Measurements from ENCODE around the gene KLK5.
"Not testable (repeated sequence)": the region's sequence is repeated elsewhere in the genome, so short reads cannot be mapped to it uniquely, and the experiment has no call there.

KLK5 gene, protein sequence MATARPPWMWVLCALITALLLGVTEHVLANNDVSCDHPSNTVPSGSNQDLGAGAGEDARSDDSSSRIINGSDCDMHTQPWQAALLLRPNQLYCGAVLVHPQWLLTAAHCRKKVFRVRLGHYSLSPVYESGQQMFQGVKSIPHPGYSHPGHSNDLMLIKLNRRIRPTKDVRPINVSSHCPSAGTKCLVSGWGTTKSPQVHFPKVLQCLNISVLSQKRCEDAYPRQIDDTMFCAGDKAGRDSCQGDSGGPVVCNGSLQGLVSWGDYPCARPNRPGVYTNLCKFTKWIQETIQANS

DNA sequence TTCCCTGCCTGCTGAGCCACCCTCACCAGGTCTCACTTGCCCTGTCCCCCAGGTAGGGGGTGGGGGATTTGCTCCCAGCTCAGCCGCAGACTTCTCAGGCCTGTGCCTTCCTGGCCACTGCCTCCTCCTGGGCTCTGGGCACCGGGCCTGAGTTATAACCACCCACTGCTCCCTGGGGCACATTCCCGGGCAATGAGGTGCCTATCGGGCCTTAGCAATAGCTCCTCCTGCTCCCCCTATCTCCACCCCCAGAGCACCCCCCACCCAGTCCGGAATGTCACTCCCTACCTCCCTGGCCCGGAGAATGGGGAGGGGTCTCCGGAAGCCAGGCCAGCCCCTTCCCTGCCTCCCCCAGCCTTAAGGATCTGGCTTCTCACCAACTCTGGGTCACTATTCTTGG lies at the start of gene KLK5:
KLK5 (minus strand) TSS at position 129 of the 400 bp plus-strand sequence. CDS start 381 bp downstream, outside the sequence.
- in situ Hi-C loops (cut with MboI; ENCODE audit: low sequenced_read_pairs), result no loop called here

DNA sequence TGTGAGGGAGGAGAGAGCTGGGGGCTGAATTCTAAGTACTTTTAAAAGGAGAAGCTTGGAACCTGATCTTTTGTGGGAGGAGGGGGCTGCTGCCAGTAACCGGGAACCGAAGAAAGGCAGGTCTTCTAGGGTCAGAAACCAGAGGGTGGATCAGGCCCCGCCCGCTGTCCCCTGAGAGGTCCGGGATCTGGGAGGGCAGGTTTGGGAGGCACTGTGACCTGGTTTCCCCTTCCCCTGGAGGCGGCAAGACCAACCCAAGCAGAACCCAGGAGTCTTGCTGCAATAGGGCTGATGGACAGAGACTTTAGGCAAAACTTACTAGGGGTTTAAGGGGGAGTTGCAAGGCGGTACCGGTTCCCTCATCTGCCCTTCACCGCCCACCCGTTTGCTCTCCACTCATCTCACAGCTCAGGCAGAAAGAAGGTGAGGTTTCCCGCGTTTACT lies 49.3 kb upstream of the KLK5 start:
- in situ Hi-C loops (cut with MboI; ENCODE audit: low sequenced_read_pairs), result no loop called here

DNA sequence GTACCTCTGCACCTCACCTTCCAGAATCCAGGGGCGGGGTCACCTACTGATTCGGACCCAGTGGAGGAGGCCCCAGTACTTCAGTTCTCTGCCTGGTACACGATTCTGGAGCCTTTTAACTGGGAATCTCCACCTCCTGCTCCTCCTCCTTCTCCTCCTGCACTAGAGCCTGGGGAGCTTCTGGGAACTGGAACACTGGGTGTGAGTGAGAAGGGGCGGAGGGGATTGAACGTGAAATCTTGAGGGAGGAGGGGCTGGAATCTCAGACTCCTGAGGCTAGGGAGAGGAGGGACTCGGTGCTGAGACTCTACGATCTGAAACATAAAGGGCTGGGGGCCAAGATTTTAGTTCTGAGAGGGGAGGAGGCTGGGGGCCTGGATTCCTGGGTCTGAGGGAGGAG lies 48.7 kb upstream of the KLK5 start, which contains the start of gene KLK8:
KLK8 (minus strand) TSS at position 90 of the 400 bp plus-strand sequence. CDS start 437 bp downstream, outside the sequence.
- in situ Hi-C loops (cut with MboI; ENCODE audit: low sequenced_read_pairs), result no loop called here

DNA sequence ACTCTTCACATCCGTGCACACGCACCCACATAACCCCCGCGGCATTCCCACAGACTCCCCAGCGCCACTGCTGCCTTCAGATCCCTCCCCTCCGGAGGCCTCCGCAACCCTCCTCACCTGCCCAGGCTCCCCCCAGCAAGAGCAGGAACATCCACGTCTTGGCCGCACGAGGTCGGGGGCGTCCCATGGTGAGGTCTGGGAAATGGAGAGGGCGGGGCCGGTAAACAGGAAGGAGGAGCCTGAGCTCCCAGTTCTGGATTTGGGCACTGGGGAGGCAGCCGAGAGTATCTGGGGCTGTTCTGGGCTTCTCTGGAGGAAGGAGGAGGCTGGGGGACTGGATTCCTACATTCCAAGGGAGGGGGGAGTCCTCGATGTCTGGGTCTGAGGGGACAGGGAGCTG lies 48.1 kb upstream of the KLK5 start:
- in situ Hi-C loops (cut with MboI; ENCODE audit: low sequenced_read_pairs), result no loop called here

- in situ Hi-C loops (cut with MboI; ENCODE audit: low sequenced_read_pairs), result no loop called here
Observed at GRCh38 chr19:51000426-51000825, 47.6 kb upstream of the KLK5 start.

- in situ Hi-C loops (cut with MboI; ENCODE audit: low sequenced_read_pairs), result no loop called here
Observed at GRCh38 chr19:50998686-50999085, 45.8 kb upstream of the KLK5 start.

DNA sequence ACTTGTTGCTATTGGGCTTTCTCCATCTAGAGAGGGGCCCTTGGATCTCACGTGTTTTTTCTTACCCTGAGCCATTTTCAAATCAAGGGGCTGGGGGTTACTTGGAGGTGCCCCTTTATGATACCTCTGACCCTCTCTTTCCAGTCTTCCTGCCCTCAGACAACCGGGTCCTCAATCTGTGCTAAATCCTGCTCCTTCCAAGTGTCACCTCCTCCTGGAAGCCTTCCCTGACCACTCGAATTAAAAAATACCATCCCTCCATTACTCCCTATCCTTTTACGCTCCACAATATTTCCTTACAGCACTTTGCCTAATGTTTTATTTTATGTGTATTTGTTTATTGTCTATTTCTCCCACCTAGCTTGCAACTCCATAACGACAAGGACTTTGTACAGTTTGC lies 45.2 kb upstream of the KLK5 start:
- in situ Hi-C loops (cut with MboI; ENCODE audit: low sequenced_read_pairs), result no loop called here

GRCh38 chr19:50994129-50994528 lies 41.3 kb upstream of the KLK5 start:
- in situ Hi-C loops (cut with MboI; ENCODE audit: low sequenced_read_pairs), result no loop called here

DNA sequence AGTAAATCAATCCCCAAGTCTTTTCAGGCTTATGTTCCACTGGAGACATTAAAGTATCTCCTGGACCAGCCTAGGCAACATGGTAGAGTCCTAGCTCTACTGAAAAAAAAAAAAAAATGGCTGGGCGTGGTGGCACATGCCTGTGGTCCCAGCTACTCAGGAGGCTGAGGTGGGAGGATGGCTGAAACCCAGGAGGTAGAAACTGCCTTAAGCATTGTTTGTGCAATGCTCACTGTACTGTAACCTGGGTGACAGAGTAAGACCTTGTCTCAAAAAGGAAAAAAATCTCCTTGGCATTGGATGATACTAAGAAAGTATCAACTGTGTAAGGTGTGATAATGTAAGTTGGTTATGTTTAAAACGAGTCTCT lies 39.8 kb upstream of the KLK5 start:
- in situ Hi-C loops (cut with MboI; ENCODE audit: low sequenced_read_pairs), result no loop called here

GRCh38 chr19:50984416-50984815 lies 31.6 kb upstream of the KLK5 start:
- in situ Hi-C loops (cut with MboI; ENCODE audit: low sequenced_read_pairs), result not testable (repeated sequence)

GRCh38 chr19:50983625-50984292 lies 30.9 kb upstream of the KLK5 start, which contains the start of gene KLK7:
Gene KLK7, minus strand, starts transcription at chr19:50983917. Its CDS starts 1,518 bp downstream, at chr19:50982399.
- in situ Hi-C loops (cut with MboI; ENCODE audit: low sequenced_read_pairs), result no loop called here

DNA sequence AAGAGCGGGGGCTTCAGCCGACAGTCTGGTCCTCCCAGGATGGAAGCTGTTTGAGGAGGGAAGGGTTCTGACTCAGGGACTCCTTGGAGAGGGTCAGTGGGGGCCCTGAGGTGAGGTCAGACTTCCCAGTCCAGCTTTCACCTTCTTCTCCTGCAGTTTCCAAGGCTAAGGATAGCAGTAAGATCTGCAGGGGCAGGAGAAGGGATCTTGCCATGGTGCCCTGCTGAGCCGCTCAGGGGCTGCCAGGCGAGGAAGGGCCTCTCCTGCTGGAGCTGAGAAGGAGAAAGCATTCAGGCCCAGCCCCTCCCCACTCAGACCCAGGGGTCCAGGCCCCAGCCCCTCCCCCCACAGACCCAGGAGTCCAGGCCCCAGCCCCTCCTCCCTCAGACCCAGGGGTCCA lies 29.3 kb upstream of the KLK5 start:
- in situ Hi-C loops (cut with MboI; ENCODE audit: low sequenced_read_pairs), result no loop called here

- in situ Hi-C loops (cut with MboI; ENCODE audit: low sequenced_read_pairs), result no loop called here
Observed at GRCh38 chr19:50981587-50982146, 28.8 kb upstream of the KLK5 start.

DNA sequence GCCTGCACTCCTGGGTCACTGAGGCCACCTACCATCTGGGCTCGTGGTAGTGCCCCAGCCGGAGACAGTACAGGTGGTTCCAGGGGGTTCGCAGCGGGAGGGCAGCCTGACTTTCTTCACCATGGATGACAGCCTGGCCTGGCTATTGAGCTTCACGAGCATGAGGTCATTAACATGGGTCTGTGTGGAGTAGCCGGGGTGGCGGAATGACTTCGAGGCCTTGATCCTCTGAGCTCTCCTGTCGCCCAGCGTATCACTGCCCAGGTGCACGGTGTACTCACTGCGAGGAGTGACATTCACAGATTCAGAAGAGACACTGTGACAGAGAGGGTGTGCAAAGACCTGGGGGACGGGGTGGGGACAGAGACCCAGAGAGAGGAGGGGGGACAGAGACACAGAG lies 27.4 kb upstream of the KLK5 start:
- in situ Hi-C loops (cut with MboI; ENCODE audit: low sequenced_read_pairs), result no loop called here

GRCh38 chr19:50979758-50980157 lies 26.9 kb upstream of the KLK5 start:
- in situ Hi-C loops (cut with MboI; ENCODE audit: low sequenced_read_pairs), result no loop called here

GRCh38 chr19:50978772-50979390 lies 26.0 kb upstream of the KLK5 start:
- in situ Hi-C loops (cut with MboI; ENCODE audit: low sequenced_read_pairs), result no loop called here

DNA sequence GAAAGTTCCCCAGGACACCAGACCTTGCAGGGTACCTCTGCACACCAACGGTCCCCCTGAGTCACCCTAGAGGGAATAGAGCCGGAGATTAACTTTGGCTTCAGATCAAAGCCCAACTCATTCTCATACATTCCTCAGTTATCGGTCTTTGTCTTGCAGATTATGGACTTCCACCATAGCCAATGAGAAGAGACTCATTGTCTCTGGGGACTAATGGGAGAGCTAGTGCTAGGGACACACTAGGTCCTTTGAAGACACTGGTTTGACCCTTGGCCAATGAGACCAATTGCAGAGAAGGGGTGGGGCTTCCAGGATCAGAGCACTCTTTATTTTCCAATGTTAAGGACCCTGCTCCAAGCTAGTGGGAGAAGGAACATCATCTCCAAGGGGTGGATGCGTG lies 24.8 kb upstream of the KLK5 start:
- in situ Hi-C loops (cut with MboI; ENCODE audit: low sequenced_read_pairs), result no loop called here

DNA sequence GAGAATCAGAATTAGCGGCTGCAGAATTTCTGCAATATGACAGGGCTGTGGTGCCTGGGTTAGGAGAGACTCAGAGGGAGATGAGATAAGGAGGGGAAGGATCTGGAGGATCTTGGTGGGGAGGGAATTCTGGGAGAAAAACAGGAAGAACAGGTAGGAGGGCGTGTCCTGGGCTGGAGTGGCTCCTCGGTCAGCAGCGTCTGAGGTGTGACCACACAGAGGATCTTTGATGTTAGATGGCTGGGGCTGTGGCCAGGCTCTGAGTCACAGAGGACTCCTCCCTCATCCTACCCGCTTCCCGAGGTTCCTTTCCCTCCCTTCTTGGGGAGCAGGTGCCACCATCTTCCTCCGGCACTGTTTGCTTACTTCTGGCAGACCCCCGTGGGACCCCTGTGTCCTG lies 22.9 kb upstream of the KLK5 start:
- in situ Hi-C loops (cut with MboI; ENCODE audit: low sequenced_read_pairs), result no loop called here

GRCh38 chr19:50974702-50975556 lies 22.1 kb upstream of the KLK5 start:
- in situ Hi-C loops (cut with MboI; ENCODE audit: low sequenced_read_pairs), result no loop called here

DNA sequence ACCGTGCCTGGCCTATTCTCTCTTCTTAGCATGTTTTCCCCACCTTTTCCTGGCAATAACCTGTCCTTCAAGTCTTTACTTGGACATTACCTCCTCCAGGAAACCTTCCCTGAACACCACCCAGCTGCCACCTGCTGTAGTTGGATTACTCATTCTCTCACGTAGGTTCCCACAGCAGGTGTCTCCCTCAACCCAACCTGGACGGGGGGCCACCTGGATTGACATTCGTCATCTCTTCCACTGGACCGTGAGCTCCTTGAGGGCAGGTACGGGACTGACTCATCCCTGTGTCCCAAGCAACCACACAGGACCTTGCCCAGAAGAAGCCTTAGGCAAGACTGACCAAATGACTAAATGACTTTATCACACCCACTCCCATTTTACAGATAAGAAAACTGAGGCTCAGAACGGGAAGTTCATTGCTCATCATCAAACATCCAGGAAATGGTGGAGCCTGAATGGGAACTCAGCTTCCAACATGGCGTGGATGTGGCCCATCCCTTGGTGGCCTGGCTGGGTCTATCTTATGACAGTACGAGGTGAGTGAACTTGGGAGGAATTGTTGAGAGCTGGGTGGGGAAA lies 20.0 kb upstream of the KLK5 start:
- in situ Hi-C loops (cut with MboI; ENCODE audit: low sequenced_read_pairs), result no loop called here
